ENCODE results near the gene BBOF1.

The BBOF1 gene

GRCh38 chr14:74035556-74035955 is 16.4 kb downstream of the BBOF1 start:
- DNase-seq, result no peak

DNA sequence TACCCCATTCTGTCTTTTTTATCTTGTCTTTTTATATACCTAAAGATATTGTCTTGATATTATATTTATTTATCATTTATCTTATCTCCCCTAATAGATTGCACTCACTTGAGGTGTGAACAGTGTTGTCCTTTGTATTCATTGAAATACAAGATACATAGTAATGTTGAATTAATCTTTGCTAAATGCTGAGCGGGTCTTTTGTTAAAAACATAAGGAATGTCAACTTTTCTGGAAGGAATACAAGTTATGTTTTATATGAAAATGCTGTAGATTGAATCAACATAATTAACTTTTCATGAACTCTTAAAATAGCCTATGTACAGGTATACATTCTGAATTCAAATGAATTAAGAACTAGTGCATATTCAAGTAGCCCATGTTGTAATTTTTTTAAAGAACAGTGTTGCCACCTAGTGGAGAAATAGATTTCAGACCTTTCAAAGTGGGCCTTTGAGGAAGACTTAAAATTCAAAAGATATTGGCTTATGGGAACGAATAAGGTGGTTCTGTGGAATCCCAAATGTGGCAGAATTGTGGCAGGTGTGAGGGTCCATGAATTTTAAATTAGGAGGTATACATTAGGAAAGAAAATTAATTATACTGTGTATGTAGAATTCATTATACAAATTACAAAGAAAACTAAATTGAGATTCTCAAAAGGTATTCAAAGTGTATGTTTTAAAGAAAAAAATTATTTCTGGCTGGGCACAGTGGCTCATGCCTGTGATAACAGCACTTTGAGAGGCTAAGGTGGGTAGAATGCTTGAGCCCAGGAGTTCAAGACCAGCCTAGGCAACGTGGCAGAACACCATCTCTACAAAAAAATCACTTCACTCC is 19.1 kb downstream of the BBOF1 start:
- no peak for DNase-seq

- no peak for DNase-seq
Observed at GRCh38 chr14:74042296-74042695, 23.1 kb downstream of the BBOF1 start.

DNA sequence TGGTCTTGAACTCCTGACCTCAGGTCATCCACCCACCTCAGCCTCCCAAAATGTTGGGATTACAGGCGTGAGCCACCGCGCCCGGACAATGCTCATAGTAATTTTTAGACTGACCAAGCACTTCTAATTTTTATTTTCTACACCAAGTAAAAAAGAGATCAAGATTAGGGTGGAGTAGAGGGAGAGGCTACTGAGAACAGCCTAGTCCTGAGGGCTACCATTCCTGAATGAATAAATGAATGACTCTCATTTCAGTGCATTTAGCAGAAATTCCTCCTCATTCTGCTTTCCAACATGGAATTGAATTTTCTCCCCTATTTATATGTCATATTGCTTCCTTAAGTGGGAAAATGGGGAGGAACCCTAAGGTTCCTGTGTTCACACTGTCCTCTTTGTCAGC is 26.4 kb downstream of the BBOF1 start:
- DNase-seq, result no peak

GRCh38 chr14:74048281-74048680 is 29.1 kb downstream of the BBOF1 start:
- DNase-seq, result peak; percentile 75

- no peak for DNase-seq
Observed at GRCh38 chr14:74049876-74050495, 30.8 kb downstream of the BBOF1 start.

DNA sequence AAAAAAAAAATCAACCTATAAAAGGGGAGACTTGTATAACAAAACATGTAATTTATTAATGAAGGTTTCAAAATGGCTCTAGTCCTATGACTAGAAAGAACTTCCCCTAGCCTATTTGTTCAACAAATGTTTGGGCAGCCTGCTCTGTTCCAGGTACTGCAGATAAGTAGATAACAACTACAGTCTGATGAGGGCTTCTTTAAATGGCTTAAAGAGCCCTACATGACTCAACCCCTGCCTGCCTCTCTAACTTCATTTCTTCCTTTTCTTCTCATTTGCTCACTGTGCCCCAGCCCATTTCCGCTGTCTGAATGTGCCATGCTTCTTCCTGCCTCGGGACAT is 43.6 kb downstream of the BBOF1 start:
- no peak for DNase-seq

- DNase-seq, result no peak
Observed at GRCh38 chr14:74064426-74064825, 45.3 kb downstream of the BBOF1 start.

DNA sequence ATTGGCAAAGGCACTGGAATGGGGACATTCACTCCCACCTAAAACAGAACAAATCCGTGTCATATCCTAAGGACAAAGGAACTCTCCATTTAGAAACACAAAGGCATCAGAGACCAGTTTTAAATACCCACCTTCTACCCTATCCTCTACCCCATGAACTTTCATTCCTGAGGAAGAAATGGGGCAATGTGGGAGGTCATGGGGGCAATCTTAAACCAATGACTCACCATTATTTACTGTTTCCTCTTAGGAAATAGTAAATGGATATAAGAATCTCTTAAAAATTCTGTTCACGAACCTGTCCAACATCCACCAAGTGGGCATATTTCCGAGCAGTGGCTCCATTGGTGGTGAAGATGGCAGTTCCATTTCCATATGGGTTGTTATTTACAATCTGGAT is 45.7 kb downstream of the BBOF1 start:
- no peak for DNase-seq

- no peak for DNase-seq
Observed at GRCh38 chr14:74065746-74066575, 46.8 kb downstream of the BBOF1 start.

- DNase-seq, result no peak
Observed at GRCh38 chr14:74077401-74077800, 58.3 kb downstream of the BBOF1 start.

GRCh38 chr14:74080820-74081460 is 61.8 kb downstream of the BBOF1 start:
- no peak for DNase-seq

GRCh38 chr14:74081491-74081890 is 62.3 kb downstream of the BBOF1 start:
- DNase-seq, result no peak

DNA sequence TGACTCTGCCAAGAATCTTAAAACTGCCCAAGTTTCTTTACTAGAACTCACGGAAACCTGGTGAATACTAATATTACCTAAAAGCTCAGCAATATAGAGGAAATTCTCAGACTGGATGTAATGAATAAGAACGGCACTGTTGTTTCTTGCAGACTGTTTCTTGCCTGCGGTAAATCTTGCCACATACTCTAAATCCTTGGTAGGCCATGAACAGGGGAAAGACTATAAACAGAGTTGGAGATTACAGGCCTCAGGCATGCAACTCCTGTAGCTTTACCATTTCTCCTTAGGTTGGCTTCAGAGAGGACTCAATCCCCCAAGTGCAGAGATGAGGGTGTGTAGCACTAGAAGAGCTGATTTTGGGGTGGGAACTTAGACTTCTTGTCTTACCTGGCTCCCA is 64.0 kb downstream of the BBOF1 start:
- no peak for DNase-seq

GRCh38 chr14:74083784-74084276 is 64.7 kb downstream of the BBOF1 start:
- no peak for DNase-seq

- peak; percentile 100 for DNase-seq
Observed at GRCh38 chr14:74084277-74085046, 65.3 kb downstream of the BBOF1 start, which contains the start of the genes ALDH6A1 and LIN52. Gene ALDH6A1 (minus strand): TSS chr14:74084453. CDS start chr14:74084394, 59 bp downstream. Gene LIN52 (plus strand): TSS chr14:74084956. CDS start chr14:74084975, 19 bp downstream.

DNA sequence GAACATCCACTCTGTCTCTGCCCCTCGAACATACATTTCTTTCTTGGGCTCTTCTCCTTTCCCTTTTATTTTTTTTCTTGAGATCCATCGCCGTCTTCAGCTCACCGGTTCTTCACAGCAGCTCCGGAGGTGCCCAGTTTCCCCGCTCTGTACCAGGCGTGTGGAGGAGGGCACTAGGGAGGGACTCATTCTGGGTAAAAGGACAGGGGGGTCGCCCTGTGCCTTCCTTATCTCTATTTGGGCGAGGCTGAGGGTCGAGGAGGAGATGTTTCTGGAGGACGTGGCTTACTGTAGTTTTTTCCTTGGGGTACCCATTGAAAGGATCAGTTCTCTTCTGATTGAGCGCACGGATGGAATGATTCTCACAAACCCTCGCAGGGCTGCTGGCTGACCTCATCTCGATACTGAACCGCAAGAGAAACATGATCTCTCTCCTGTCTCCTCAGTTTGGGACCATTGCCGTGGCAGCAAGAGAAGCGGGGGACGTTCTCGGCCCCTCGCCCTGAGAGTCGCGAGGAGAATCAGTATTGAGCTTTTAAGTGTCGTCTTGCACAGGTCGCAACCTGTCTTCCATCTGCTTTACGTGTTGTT is 66.0 kb downstream of the BBOF1 start:
- peak; percentile 60 for DNase-seq

- no peak for DNase-seq
Observed at GRCh38 chr14:74085828-74086227, 66.7 kb downstream of the BBOF1 start.

DNA sequence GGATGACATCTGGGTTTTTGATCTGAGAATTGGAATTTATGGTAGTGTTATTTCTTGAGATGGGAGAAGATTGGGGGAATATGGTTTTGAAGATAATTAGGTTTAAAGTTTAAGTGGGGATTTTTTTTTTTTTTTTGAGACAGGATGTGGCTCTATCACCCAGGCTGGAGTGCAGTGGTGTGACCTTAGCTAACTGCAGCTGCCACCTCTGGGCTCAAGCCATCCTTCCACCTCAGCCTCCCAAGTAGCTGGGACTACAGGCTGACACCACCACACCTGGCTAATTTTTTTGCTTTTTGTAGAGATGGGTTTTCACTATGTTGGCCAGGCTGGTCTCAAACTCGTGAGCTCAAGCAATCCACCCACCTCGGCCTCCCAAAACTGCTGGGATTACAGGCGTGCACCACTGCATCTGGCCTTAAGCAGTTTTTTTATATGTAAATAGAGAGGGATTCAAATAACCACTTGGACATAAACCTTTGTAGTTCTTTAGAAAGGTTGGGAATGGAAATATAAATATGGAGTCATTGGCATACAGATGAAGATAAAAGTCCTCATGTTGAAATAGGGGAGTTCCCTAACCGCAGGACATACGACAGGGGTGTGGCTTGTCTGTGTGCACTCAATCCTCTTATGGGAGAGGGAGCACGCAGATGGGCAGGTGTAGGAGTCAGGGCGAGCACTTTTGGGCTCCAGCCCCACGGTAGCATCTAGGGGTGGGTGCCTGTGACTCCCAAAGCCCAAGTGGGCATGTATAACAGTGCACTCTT is 70.3 kb downstream of the BBOF1 start:
- DNase-seq, result no peak

- DNase-seq, result no peak
Observed at GRCh38 chr14:74105381-74105780, 86.2 kb downstream of the BBOF1 start.

DNA sequence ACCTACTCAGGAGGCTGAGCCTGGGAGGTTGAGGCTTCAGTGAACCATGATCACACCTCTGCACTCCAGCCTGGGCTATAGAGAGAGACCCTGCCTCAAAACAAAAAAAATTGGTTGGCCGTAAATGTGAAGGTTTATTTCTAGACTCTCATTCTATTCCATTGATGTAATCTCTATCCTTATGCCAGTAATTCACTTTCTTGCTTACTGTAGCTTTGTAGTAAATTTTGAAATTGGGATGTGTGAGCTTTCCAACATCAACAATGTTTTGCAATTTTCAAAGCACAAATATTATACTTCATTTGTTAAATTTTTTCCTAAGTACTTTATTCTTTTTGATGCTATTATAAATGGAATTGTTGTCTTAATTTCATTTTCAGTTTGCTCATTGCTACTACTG is 90.2 kb downstream of the BBOF1 start:
- no peak for DNase-seq
